GM12878 (cell line): ENCODE data around the gene PTTG2. TPM values are rescaled to one million over a fixed set of nuclear protein-coding genes. Genes with fewer than 3 reads are reported as not detected.

Experiments used
- ATAC-seq: fragments of 200-7000 bp; cut with Tn5 transposase; 3 replicates; pipeline ENCODE4 v1.9.1; 2020; ENCODE audit warnings: mild to moderate bottlenecking, moderate library complexity
- BruUV-seq: library from RNA; stranded (reverse); fragments of 400-500 nt; replicated peaks from 2 replicates; lab custom pipeline; 2021; lab: Mats Ljungman, UMichigan
- CTCF ChIA-PET: fragments of 300-600 bp; sonication (Branson Sonifier 250); formaldehyde crosslinking; extraction: SDS; loops from one replicate; lab custom pipeline; 2021; ENCODE audit warnings: inconsistent platforms; lab: Yijun Ruan, JAX
- POLR2A ChIA-PET: fragments of 350-600 bp; formaldehyde crosslinking; extraction: SDS; loops from one replicate; lab custom pipeline; 2021; ENCODE audit warnings: inconsistent platforms; lab: Charles Lee
- RAD21 ChIA-PET: fragments of 300-600 bp; sonication (Branson Sonifier 250); formaldehyde crosslinking; loops from one replicate; lab custom pipeline; 2023; ENCODE audit warnings: antibody characterized with exemption; ENCODE audit not compliant: unreplicated experiment; lab: Charles Lee
- SMC1A ChIA-PET: fragments of 300-600 bp; sonication (Branson Sonifier 250); formaldehyde crosslinking; loops from one replicate; lab custom pipeline; 2023; ENCODE audit not compliant: unreplicated experiment, uncharacterized antibody; lab: Charles Lee
- DNase-seq: peaks from one replicate; pipeline ENCODE4 v3.0.0-alpha.2; 2011; ENCODE audit warnings: low read depth, low spot score
- FAIRE-seq: peaks from 3 replicates; lab custom pipeline; 2011; peaks lifted over from hg19 to GRCh38; lab: Jason Lieb, UNC
- H2AFZ ChIP-seq: 2 replicates; pipeline ENCODE4 v1.6.0; 2011; ENCODE audit warnings: low read depth, low read length, control low read depth; ENCODE audit not compliant: control insufficient read depth
- H3K27ac ChIP-seq: 2 replicates; pipeline ENCODE4 v1.5.1; 2011; ENCODE audit warnings: control low read depth; ENCODE audit not compliant: control insufficient read depth, insufficient read depth
- H3K27me3 ChIP-seq, 2 experiments: replicated peaks in 1 of 2; 2 replicates each; pipeline versions ENCODE4 v1.6.0 to v1.6.1; 2011; ENCODE audit warnings: low read length in 1 of 2; ENCODE audit not compliant: control insufficient read depth in 2 of 2, insufficient read depth in 2 of 2
- H3K36me3 ChIP-seq, 2 experiments: 2 replicates each; pipeline ENCODE4 v1.5.1; 2011; ENCODE audit warnings: low read length in 1 of 2; ENCODE audit not compliant: control insufficient read depth in 2 of 2, insufficient read depth in 2 of 2
- H3K4me1 ChIP-seq: 2 replicates; pipeline ENCODE4 v1.6.1; 2011; ENCODE audit warnings: mild to moderate bottlenecking, low read length, moderate library complexity, mixed read lengths; ENCODE audit not compliant: control insufficient read depth, insufficient read depth
- H3K4me2 ChIP-seq: 2 replicates; pipeline ENCODE4 v1.6.0; 2011; ENCODE audit warnings: control low read depth; ENCODE audit not compliant: control insufficient read depth, insufficient read depth
- H3K4me3 ChIP-seq: fragments of 200-600 bp; sonication (generic); 2 replicates; pipeline ENCODE4 v1.5.1; 2016
- H3K79me2 ChIP-seq: 2 replicates; pipeline ENCODE4 v1.6.0; 2011; ENCODE audit warnings: low read length; ENCODE audit not compliant: control insufficient read depth, insufficient read depth
- H3K9ac ChIP-seq: 2 replicates; pipeline ENCODE4 v1.8.0; 2011; ENCODE audit warnings: low read length, control low read depth, mixed read lengths; ENCODE audit not compliant: control insufficient read depth, insufficient read depth
- H3K9me3 ChIP-seq: replicated peaks from 3 replicates; pipeline ENCODE4 v1.5.1; 2011; ENCODE audit warnings: mild to moderate bottlenecking, low read length; ENCODE audit not compliant: control insufficient read depth, insufficient read depth
- H4K20me1 ChIP-seq: 2 replicates; pipeline ENCODE4 v1.6.0; 2011; ENCODE audit not compliant: control insufficient read depth, insufficient read depth
- ATF3 ChIP-seq: IDR thresholded peaks from 2 replicates; pipeline ENCODE4 v1.6.1; 2011; ENCODE audit warnings: low read depth, mild to moderate bottlenecking, low read length, moderate library complexity, borderline replicate concordance; ENCODE audit errors: extremely low read depth
- CREB1 ChIP-seq: IDR thresholded peaks from 2 replicates; pipeline ENCODE4 v1.6.1; 2012; ENCODE audit warnings: low read depth, mild to moderate bottlenecking, inconsistent platforms
- CREM ChIP-seq: IDR thresholded peaks from 2 replicates; pipeline ENCODE4 v1.6.1; 2014; ENCODE audit warnings: antibody characterized with exemption, low read depth
- GABPA ChIP-seq: IDR thresholded peaks from 2 replicates; pipeline ENCODE4 v1.6.1; 2014; ENCODE audit warnings: antibody characterized with exemption, low read depth, mild to moderate bottlenecking, inconsistent platforms
- HDGF ChIP-seq: fragments of 450-650 bp; IDR thresholded peaks from 2 replicates; pipeline ENCODE4 v1.6.1; 2016; ENCODE audit warnings: antibody characterized with exemption
- MTA3 ChIP-seq: IDR thresholded peaks from 2 replicates; pipeline ENCODE4 v1.6.1; 2012; ENCODE audit warnings: low read length, inconsistent platforms, borderline replicate concordance
- POLR2AphosphoS2 ChIP-seq: IDR thresholded peaks from 2 replicates; pipeline ENCODE4 v1.6.1; 2011; ENCODE audit warnings: low read depth, mild to moderate bottlenecking, low read length, improper control_type of control experiment, moderate library complexity
- RELA ChIP-seq: fragments of 450-650 bp; IDR thresholded peaks from 2 replicates; pipeline ENCODE4 v1.8.0; 2014; ENCODE audit warnings: borderline replicate concordance; ENCODE audit not compliant: partially characterized antibody
- SMAD5 ChIP-seq: IDR thresholded peaks from 2 replicates; pipeline ENCODE4 v1.6.1; 2016; ENCODE audit warnings: antibody characterized with exemption, low read depth
- SMC3 ChIP-seq: IDR thresholded peaks from 2 replicates; pipeline ENCODE4 v1.6.1; 2011; ENCODE audit warnings: low read length, improper control_type of control experiment, borderline replicate concordance
- SREBF2 ChIP-seq: IDR thresholded peaks from 2 replicates; pipeline ENCODE4 v1.6.1; 2012; ENCODE audit warnings: mild to moderate bottlenecking, low read length
- TARDBP ChIP-seq: IDR thresholded peaks from 2 replicates; pipeline ENCODE4 v1.6.1; 2016; ENCODE audit warnings: borderline replicate concordance
- TCF12 ChIP-seq: IDR thresholded peaks from 2 replicates; pipeline ENCODE4 v1.6.1; 2011; ENCODE audit warnings: low read depth, mild to moderate bottlenecking, low read length
- ZBED1 ChIP-seq: IDR thresholded peaks from 2 replicates; pipeline ENCODE4 v1.6.1; 2016; ENCODE audit warnings: borderline replicate concordance
- WGBS: methylation state at CpG from one replicate; pipeline ENCODE4 v1.1.6; 2016; ENCODE audit warnings: low lambda C conversion rate; ENCODE audit not compliant: insufficient replicate concordance, insufficient coverage; ENCODE audit errors: missing lambda C conversion rate; 5-methylcytosine and 5-hydroxymethylcytosine counted together
- in situ Hi-C: fragments of 300-500 bp; cut with MboI; formaldehyde crosslinking; loops from 9 replicates; pipeline ENCODE4 v1.14.3; 2018; ENCODE audit warnings: mixed read lengths
- intact Hi-C: fragments of 100-400 bp; cut with micrococcal nuclease; formaldehyde crosslinking; loops from one replicate; pipeline ENCODE4 v1.14.2; 2022; ENCODE audit not compliant: unreplicated experiment
- polyA plus RNA-seq, 11 experiments: library from polyadenylated mRNA; depleted of rRNA in 4 of 11; unstranded in 6 of 11; stranded (reverse) in 5 of 11; fragments of >200 nt; fragmentation: Nextera tagmentation in 4 of 11; fragmentation: Illumina TruSeq in 1 of 11; extraction: Ambion mirVana in 4 of 11; extraction: Trizol in 1 of 11; gene quantifications; 1 replicate in 1 of 11; 2 replicates in 10 of 11; pipeline versions ENCODE4 v1.2.1 to v1.2.3, GENCODE V29; 2011 to 2016; ENCODE audit warnings: inconsistent platforms in 2 of 11, missing spikeins in 2 of 11, low read depth in 1 of 11
- total RNA-seq, 4 experiments: library from RNA; depleted of rRNA in 3 of 4; stranded (reverse); fragments of >200 nt in 3 of 4; fragmentation: Illumina TruSeq in 1 of 4; extraction: Trizol in 1 of 4; gene quantifications; 2 replicates each; pipeline versions ENCODE4 v1.2.1 to v1.2.3, GENCODE V29; 2013 to 2021
- TF ChIP-seq, protein P1 (sequence below): IDR thresholded peaks from 2 replicates; pipeline ENCODE4 v1.6.1; 2012; ENCODE audit warnings: low read depth, low read length, improper control_type of control experiment

The PTTG2 gene
- total and polyA plus RNA-seq, 10 of the 15 experiments (the other 5 are each of a cell fraction or from before 2014, with no cell fraction given), result 0.09 to 0.54 (median 0.39) TPM; not detected in 4

- Histone ChIP-seq H3K36me3 (no peaks in the 10 kb centered on the region), H3K4me1 (peaks cover 9% of the 10 kb centered on the region; the same call in 1 of the 2 replicates), H3K9me3 (no peaks in the 10 kb centered on the region), H3K4me3 (no peak overlapping the region), H3K9ac (no peak overlapping the region), H3K27ac (no peak overlapping the region), H3K27me3 (no peaks in the 10 kb centered on the region), H3K4me2 (no peak overlapping the region), H3K79me2 (peaks cover 2% of the 10 kb centered on the region; the same call in 1 of the 2 replicates), H2AFZ (no peak overlapping the region), H4K20me1 (no peaks in the 10 kb centered on the region)
- 83% methylated on average over 10 of the region's 10 CpGs for WGBS
- FAIRE-seq (no peak), DNase-seq (no peak), ATAC-seq (no peak; the same call in 2 of the 3 replicates)
- ChIA-PET RAD21 (no interaction called here), CTCF (interaction anchor here (1.2 to 1.3 kb wide), 2 partner anchors 12 to 15 kb away, joined by 3 to 4 read pairs; no protein-coding TSS in a partner anchor), POLR2A (no interaction called here), SMC1A (interaction anchor here (1.1 to 1.5 kb wide), 3 partner anchors 10 to 12 kb away, joined by 4 to 5 read pairs (median 4); no protein-coding TSS in a partner anchor)
- in situ Hi-C loops, result no loop called here
- intact Hi-C loops, result no loop called here
- no TSS peak for BruUV-seq
- TF ChIP-seq POLR2AphosphoS2 (no peak), RELA (no peak), HDGF (no peak), SREBF2 (no peak), ZBED1 (no peak), GABPA (no peak), CREB1 (no peak), TARDBP (no peak), MTA3 (no peak), SMC3 (no peak), CREM (no peak), ATF3 (no peak), TCF12 (no peak), SMAD5 (no peak)
- TF ChIP-seq, protein P1, sequence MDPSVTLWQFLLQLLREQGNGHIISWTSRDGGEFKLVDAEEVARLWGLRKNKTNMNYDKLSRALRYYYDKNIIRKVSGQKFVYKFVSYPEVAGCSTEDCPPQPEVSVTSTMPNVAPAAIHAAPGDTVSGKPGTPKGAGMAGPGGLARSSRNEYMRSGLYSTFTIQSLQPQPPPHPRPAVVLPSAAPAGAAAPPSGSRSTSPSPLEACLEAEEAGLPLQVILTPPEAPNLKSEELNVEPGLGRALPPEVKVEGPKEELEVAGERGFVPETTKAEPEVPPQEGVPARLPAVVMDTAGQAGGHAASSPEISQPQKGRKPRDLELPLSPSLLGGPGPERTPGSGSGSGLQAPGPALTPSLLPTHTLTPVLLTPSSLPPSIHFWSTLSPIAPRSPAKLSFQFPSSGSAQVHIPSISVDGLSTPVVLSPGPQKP, result no peak
Measured at GRCh38 chr4:37993806-37994205, 33.6 kb downstream of the PTTG2 start.
